ENCODE measurements around the gene WDPCP. TPM values are rescaled to one million over a fixed set of nuclear protein-coding genes. Genes with fewer than 3 reads are reported as not detected.
"Not testable (repeated sequence)": the region's sequence is repeated elsewhere in the genome, so short reads cannot be mapped to it uniquely, and the experiment has no call there.

WDPCP gene
- total RNA-seq, 1 donor from 2014 or later = 48.0 TPM

GRCh38 chr2:63347361-63347760 lies 240.9 kb downstream of the WDPCP start:
- DNase-seq = no peak

GRCh38 chr2:63346411-63346810 lies 241.9 kb downstream of the WDPCP start:
- DNase-seq = no peak

- no peak for DNase-seq
Measured at GRCh38 chr2:63345285-63345633, 243.0 kb downstream of the WDPCP start.

GRCh38 chr2:63344575-63345284 lies 243.5 kb downstream of the WDPCP start:
- no peak for DNase-seq

GRCh38 chr2:63343397-63344109 lies 244.7 kb downstream of the WDPCP start:
- no peak for DNase-seq

GRCh38 chr2:63340443-63340842 lies 247.8 kb downstream of the WDPCP start:
- no peak for DNase-seq

- no peak for DNase-seq
Measured at GRCh38 chr2:63334910-63335309, 253.4 kb downstream of the WDPCP start.

- DNase-seq = no peak
Measured at GRCh38 chr2:63326473-63326872, 261.8 kb downstream of the WDPCP start.

- not testable (repeated sequence) for DNase-seq
Measured at GRCh38 chr2:63323662-63324061, 264.6 kb downstream of the WDPCP start.

GRCh38 chr2:63321973-63322372 lies 266.3 kb downstream of the WDPCP start:
- DNase-seq = not testable (repeated sequence)

GRCh38 chr2:63320669-63321068 lies 267.6 kb downstream of the WDPCP start:
- DNase-seq = no peak

GRCh38 chr2:63310614-63311013 lies 277.7 kb downstream of the WDPCP start:
- no peak for DNase-seq

GRCh38 chr2:63301481-63301880 lies 286.8 kb downstream of the WDPCP start:
- DNase-seq = no peak

GRCh38 chr2:63300835-63301234 lies 287.4 kb downstream of the WDPCP start:
- no peak for DNase-seq

- DNase-seq = no peak
Measured at GRCh38 chr2:63287956-63288355, 300.3 kb downstream of the WDPCP start.

GRCh38 chr2:63286520-63286919 lies 301.8 kb downstream of the WDPCP start:
- DNase-seq = not testable (repeated sequence)

GRCh38 chr2:63283273-63283672 lies 305.0 kb downstream of the WDPCP start:
- DNase-seq = no peak

- DNase-seq = no peak
Measured at GRCh38 chr2:63272560-63272959, 315.7 kb downstream of the WDPCP start.

- DNase-seq = no peak
Measured at GRCh38 chr2:63270717-63271116, 317.6 kb downstream of the WDPCP start.

- DNase-seq = no peak
Measured at GRCh38 chr2:63268946-63269345, 319.3 kb downstream of the WDPCP start.

GRCh38 chr2:63261137-63261621 lies 327.1 kb downstream of the WDPCP start:
- DNase-seq = no peak

- DNase-seq = no peak
Measured at GRCh38 chr2:63257473-63257872, 330.8 kb downstream of the WDPCP start.

GRCh38 chr2:63249161-63249560 lies 339.1 kb downstream of the WDPCP start:
- DNase-seq = no peak

- DNase-seq = no peak
Measured at GRCh38 chr2:63242747-63243146, 345.5 kb downstream of the WDPCP start.
